Common myeloid progenitor, CD34-positive (primary cell): ENCODE data around the gene TCOF1.
A peak's percentile ranks its signal among the peaks of the same experiment; 100 is the strongest.

ENCODE experiments used
- CTCF ChIA-PET: fragments of 350-600 bp; sonication (Branson Sonifier 250); formaldehyde crosslinking; loops from one replicate; lab custom pipeline; 2021; ENCODE audit warnings: antibody characterized with exemption; lab: Charles Lee
- POLR2A ChIA-PET: fragments of 350-600 bp; sonication (Branson Sonifier 250); formaldehyde crosslinking; loops from one replicate; lab custom pipeline; 2021; ENCODE audit warnings: antibody characterized with exemption; lab: Charles Lee
- DNase-seq, 3 donors: peaks; one replicate each; pipeline versions ENCODE4 v3.0.0 to v3.0.0-alpha.2; 2013
- H3K27ac ChIP-seq, 2 experiments: 1 replicate in 1 of 2; 2 replicates in 1 of 2; pipeline ENCODE4 v1.7.0; 2013; ENCODE audit warnings: inconsistent platforms in 2 of 2, low read length in 2 of 2, mild to moderate bottlenecking in 2 of 2, low read depth in 1 of 2, moderate library complexity in 1 of 2; ENCODE audit not compliant: severe bottlenecking in 2 of 2, insufficient read depth in 1 of 2, poor library complexity in 1 of 2
- H3K27me3 ChIP-seq, 5 experiments: replicated peaks in 2 of 5; 1 replicate in 3 of 5; 2 replicates in 2 of 5; pipeline versions ENCODE4 v1.6.1 to v1.7.0; 2013; ENCODE audit warnings: low read length in 4 of 5, mild to moderate bottlenecking in 2 of 5, moderate library complexity in 2 of 5, inconsistent platforms in 1 of 5; ENCODE audit not compliant: insufficient read depth in 5 of 5, control insufficient read depth in 4 of 5
- H3K36me3 ChIP-seq, 4 experiments: 1 replicate in 2 of 4; 2 replicates in 2 of 4; pipeline versions ENCODE4 v1.6.1 to v1.7.0; 2013; ENCODE audit warnings: low read length in 3 of 4, control low read depth in 1 of 4, mild to moderate bottlenecking in 1 of 4; ENCODE audit not compliant: control insufficient read depth in 4 of 4, insufficient read depth in 4 of 4
- H3K4me1 ChIP-seq, 4 experiments: 1 replicate in 3 of 4; 2 replicates in 1 of 4; pipeline versions ENCODE4 v1.6.1 to v1.7.1; 2013; ENCODE audit warnings: low read length in 3 of 4, mild to moderate bottlenecking in 3 of 4, control low read depth in 1 of 4, inconsistent platforms in 1 of 4, moderate library complexity in 1 of 4; ENCODE audit not compliant: control insufficient read depth in 4 of 4, insufficient read depth in 4 of 4; ENCODE audit errors: control extremely low read depth in 1 of 4
- H3K4me3 ChIP-seq, 7 experiments: 1 replicate in 4 of 7; 2 replicates in 3 of 7; pipeline versions ENCODE4 v1.5.1 to v1.7.0; 2013; ENCODE audit warnings: mild to moderate bottlenecking in 7 of 7, low read length in 6 of 7, moderate library complexity in 6 of 7, inconsistent platforms in 2 of 7, low read depth in 2 of 7, control low read depth in 1 of 7; ENCODE audit not compliant: insufficient read depth in 4 of 7, control insufficient read depth in 1 of 7; ENCODE audit errors: extremely low read depth in 1 of 7
- H3K9me3 ChIP-seq, 5 experiments: 1 replicate in 4 of 5; 2 replicates in 1 of 5; pipeline versions ENCODE4 v1.6.1 to v1.7.1; 2013; ENCODE audit warnings: low read length in 4 of 5, mild to moderate bottlenecking in 2 of 5, inconsistent platforms in 1 of 5, low read depth in 1 of 5, moderate library complexity in 1 of 5; ENCODE audit not compliant: control insufficient read depth in 4 of 5, insufficient read depth in 2 of 5; ENCODE audit errors: control extremely low read depth in 1 of 5
- whole genome bisulfite sequencing: methylation state at CpG from one replicate; pipeline ENCODE4 v1.1.5; 2013; ENCODE audit not compliant: insufficient coverage; 5-methylcytosine and 5-hydroxymethylcytosine counted together

Gene TCOF1

DNA sequence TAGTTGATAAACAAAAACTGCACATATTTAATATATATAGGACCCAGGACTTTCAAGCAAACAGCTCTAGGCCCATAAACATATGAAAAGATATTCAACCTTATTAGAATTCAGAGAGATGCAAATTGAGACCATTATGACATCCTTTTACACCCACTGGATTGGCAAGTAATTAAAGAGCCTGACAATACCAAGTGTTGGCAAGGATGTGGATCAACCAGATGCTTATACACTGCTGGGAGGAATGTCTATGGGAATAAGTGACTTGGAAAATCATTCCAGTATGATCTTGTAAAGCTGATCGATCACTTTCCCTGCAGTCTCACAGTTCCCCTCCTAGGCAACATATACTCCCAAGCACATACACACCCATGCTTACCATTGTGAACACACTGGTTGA, 15.5 kb upstream of the TCOF1 start:
- H3K36me3 ChIP-seq, result no peaks in the 10 kb centered on the region
- no peaks in the 10 kb centered on the region for H3K9me3 ChIP-seq
- peaks cover 0 to 3% (median 0%) of the 10 kb centered on the region in 4 experiments for H3K4me1 ChIP-seq
- ChIA-PET POLR2A (no interaction called here), CTCF (interaction anchor here (1.1 to 1.4 kb wide), 2 partner anchors 9 to 16 kb away, joined by 3 to 6 read pairs; no protein-coding TSS in a partner anchor)
- no peak for DNase-seq
- no peaks in the 10 kb centered on the region for H3K27me3 ChIP-seq
- H3K27ac ChIP-seq, result no peak overlapping the region
- WGBS, result 100% methylated on average over 1 of the region's 1 CpG
- no peak overlapping the region for H3K4me3 ChIP-seq

DNA sequence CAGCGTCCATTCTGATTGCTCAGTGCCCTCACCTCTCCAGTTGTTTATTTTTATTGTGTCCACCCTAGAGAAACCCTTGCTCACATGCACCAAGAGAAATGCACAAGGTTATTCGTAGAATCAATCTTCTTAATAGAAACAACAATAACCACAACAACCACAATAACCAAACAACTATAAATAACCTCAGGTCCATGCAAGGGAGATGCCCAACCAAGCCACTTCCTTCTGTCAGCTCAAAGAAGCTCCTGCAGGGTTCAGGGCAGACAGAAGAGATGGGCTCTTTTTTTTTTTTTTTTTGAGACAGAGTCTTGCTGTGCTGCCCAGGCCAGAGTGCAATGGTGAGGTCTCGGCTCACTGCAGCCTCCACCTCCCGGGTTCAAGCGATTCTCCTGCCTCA, 14.9 kb upstream of the TCOF1 start:
- H3K27ac ChIP-seq, result no peak overlapping the region
- 86% methylated on average over 5 of the region's 5 CpGs for WGBS
- H3K27me3 ChIP-seq, result no peaks in the 10 kb centered on the region
- H3K36me3 ChIP-seq, result no peaks in the 10 kb centered on the region
- CTCF ChIA-PET, result interaction anchor here (1.1 to 1.4 kb wide), 2 partner anchors 9 to 16 kb away, joined by 3 to 6 read pairs; no protein-coding TSS in a partner anchor
- POLR2A ChIA-PET, result no interaction called here
- peak in 1 of 3 donors; percentile 21 for DNase-seq
- H3K4me3 ChIP-seq, result no peak overlapping the region
- peaks cover 0 to 9% (median 3%) of the 10 kb centered on the region in 4 experiments for H3K4me1 ChIP-seq
- no peaks in the 10 kb centered on the region for H3K9me3 ChIP-seq

DNA sequence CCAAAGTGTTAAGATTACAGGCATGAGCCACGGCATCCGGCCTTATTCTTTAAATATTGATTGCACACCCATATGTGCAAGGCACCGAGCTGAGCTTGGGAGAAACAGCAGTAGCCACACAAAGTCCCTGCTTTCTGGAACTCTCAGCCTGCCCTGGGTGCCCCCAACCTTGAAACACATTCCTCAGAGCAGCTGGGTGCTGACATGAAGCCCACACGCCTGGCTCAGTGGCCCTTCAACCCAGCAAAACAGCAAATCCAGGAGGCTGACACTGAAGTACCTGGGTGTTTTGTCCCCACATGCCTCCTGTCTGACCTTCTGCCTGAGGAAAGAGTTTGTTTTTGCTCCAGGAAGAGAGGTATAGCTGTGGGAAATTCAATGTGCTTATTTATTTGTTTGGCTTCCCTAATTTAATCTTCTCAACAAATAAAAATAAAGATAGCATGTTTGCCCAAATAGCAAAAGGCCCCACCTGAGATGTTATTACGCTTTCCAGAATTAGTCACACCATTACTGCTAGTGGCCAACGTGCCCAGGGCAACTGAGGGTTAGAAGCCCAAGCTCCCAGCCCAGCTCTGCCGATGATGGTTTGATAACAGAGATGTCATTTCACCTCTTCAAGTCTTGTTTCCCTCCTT, 13.4 kb upstream of the TCOF1 start:
- 95% methylated on average over 4 of the region's 7 CpGs for WGBS
- H3K36me3 ChIP-seq, result no peaks in the 10 kb centered on the region
- peaks cover 0 to 11% (median 7%) of the 10 kb centered on the region in 4 experiments for H3K4me1 ChIP-seq
- DNase-seq, result no peak
- no peaks in the 10 kb centered on the region for H3K27me3 ChIP-seq
- CTCF ChIA-PET, result no interaction called here
- no peaks in the 10 kb centered on the region for H3K9me3 ChIP-seq
- H3K4me3 ChIP-seq, result no peak overlapping the region
- no peak overlapping the region for H3K27ac ChIP-seq
- POLR2A ChIA-PET, result no interaction called here

DNA sequence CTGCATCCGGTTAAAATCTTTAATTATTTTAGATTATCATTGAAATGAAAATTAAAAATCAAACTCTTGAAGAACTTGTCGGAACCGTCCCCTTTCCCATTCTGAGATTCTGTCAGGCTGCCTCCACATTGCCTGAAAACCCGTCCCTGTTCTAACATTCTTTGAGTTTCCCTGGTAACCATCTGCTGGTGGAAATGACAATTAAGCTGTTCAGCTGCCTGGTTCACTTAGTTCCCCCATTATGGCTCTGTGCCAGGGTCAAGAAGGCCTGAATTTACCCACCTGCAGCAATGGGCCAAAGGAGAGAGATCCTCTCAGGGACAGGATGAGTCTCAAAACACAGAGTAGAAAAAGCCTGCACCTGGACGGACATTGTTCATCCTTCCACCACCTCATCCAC, 11.8 kb upstream of the TCOF1 start:
- Histone ChIP-seq H3K27me3 (no peaks in the 10 kb centered on the region), H3K27ac (no peak overlapping the region), H3K4me3 (no peak overlapping the region), H3K4me1 (peaks cover under 1 to 15% (median 11%) of the 10 kb centered on the region in 4 experiments), H3K36me3 (no peaks in the 10 kb centered on the region), H3K9me3 (no peaks in the 10 kb centered on the region)
- ChIA-PET CTCF (no interaction called here), POLR2A (no interaction called here)
- 97% methylated on average over 3 of the region's 5 CpGs for WGBS
- no peak for DNase-seq

DNA sequence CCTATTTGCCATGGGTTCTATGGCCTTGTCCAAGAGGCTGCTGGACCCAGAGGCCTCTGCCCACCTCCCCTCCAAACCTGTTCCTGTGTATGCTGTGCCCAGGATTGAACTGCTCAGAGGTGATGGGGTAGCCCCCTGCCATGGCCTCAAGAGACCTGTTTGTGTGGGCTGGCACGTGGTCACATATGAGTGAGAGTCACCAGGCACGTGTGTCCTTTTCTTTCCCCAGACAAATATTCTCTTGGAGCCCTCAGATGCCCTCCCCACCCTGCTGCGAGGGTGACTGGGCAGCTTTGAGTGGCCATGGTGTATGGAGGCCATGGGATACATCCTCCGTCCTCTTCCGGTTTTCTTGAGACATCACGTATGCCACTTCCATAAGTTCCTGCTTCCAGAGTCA, 10.9 kb upstream of the TCOF1 start:
- Histone ChIP-seq H3K27me3 (no peaks in the 10 kb centered on the region), H3K27ac (no peak overlapping the region), H3K4me3 (no peak overlapping the region), H3K9me3 (no peaks in the 10 kb centered on the region), H3K36me3 (no peaks in the 10 kb centered on the region), H3K4me1 (peaks cover 10 to 24% (median 19%) of the 10 kb centered on the region in 4 experiments)
- DNase-seq, result no peak
- ChIA-PET CTCF (interaction anchor here (0.6 to 6.6 kb wide), 3 partner anchors 16 to 73 kb away, joined by 4 to 63 read pairs (median 4); no protein-coding TSS in a partner anchor), POLR2A (no interaction called here)
- 93% methylated on average over 2 of the region's 6 CpGs for WGBS

DNA sequence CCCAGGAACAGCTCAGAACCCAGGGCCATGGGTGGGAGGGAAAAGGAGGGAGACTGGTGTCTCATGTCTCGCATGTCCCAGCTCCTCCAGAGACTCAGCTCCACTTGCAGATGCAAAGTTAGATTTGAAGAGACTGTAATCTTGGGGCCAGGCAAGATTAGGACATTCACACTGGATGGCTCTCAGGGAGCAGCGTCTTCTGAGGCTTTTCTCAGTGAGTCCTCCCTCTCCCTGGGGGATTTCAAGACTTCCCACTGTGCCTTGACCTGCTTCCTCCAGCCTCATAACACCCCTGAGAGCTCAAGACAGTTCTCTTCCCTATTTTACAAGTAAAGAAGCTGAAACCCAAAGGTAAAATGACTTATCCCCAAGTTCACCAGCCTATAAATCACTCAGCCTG, 10.5 kb upstream of the TCOF1 start:
- no peak overlapping the region for H3K27ac ChIP-seq
- no peaks in the 10 kb centered on the region for H3K9me3 ChIP-seq
- no peaks in the 10 kb centered on the region for H3K36me3 ChIP-seq
- no peaks in the 10 kb centered on the region for H3K27me3 ChIP-seq
- ChIA-PET POLR2A (no interaction called here), CTCF (interaction anchor here (1.5 to 6.6 kb wide), 2 partner anchors 19 to 73 kb away, joined by 4 to 63 read pairs; no protein-coding TSS in a partner anchor)
- peaks cover 10 to 26% (median 19%) of the 10 kb centered on the region in 4 experiments for H3K4me1 ChIP-seq
- H3K4me3 ChIP-seq, result no peak overlapping the region
- WGBS, result 67% methylated on average over 1 of the region's 2 CpGs
- no peak for DNase-seq

DNA sequence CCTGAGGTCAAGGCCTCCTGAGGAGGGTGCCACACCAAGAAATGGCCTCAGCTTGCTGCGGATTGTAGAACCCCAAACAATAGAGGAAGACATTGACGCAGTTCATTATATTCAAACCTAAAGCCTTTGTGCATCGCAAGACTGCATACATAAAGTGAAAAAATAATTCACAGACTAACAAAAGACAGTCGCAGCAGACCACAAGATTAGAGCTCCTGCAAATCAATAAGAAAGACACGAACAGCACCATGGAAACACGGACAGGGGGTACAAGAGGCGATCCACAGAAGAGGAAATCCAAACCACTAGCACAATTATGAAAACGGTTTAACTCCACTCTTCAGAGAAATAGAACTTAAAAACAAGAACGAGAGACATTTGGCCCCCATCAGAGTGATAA, 10.0 kb upstream of the TCOF1 start:
- ChIA-PET CTCF (interaction anchor here (1.5 to 6.6 kb wide), 2 partner anchors 19 to 73 kb away, joined by 4 to 63 read pairs; no protein-coding TSS in a partner anchor), POLR2A (no interaction called here)
- H3K9me3 ChIP-seq, result no peaks in the 10 kb centered on the region
- H3K36me3 ChIP-seq, result no peaks in the 10 kb centered on the region
- H3K4me3 ChIP-seq, result no peak overlapping the region
- WGBS, result 44% methylated on average over 5 of the region's 9 CpGs
- H3K27me3 ChIP-seq, result no peaks in the 10 kb centered on the region
- DNase-seq, result peak in 2 of 3 donors; percentile 16 to 39
- peaks cover 10 to 28% (median 19%) of the 10 kb centered on the region in 4 experiments for H3K4me1 ChIP-seq
- H3K27ac ChIP-seq, result no peak overlapping the region
